Stromal cell of bone marrow (primary cell): ENCODE results near the gene ZRANB1.

ENCODE experiments used
- DNase-seq: peaks from one replicate; pipeline ENCODE4 v3.0.0-alpha.2; 2012; ENCODE audit warnings: low read depth

The ZRANB1 gene

GRCh38 chr10:125005312-125006187, 63.6 kb downstream of the ZRANB1 start:
- DNase-seq, result no peak

- no peak for DNase-seq
Observed at GRCh38 chr10:125006188-125006680, 64.3 kb downstream of the ZRANB1 start.

- DNase-seq, result no peak
Observed at GRCh38 chr10:125006921-125007426, 65.1 kb downstream of the ZRANB1 start.

GRCh38 chr10:125007436-125007835, 65.5 kb downstream of the ZRANB1 start:
- no peak for DNase-seq

- DNase-seq, result no peak
Observed at GRCh38 chr10:125008689-125009638, 67.0 kb downstream of the ZRANB1 start.

- DNase-seq, result no peak
Observed at GRCh38 chr10:125009661-125010161, 67.8 kb downstream of the ZRANB1 start.

- no peak for DNase-seq
Observed at GRCh38 chr10:125010362-125010761, 68.4 kb downstream of the ZRANB1 start.

GRCh38 chr10:125011171-125011925, 69.4 kb downstream of the ZRANB1 start:
- DNase-seq, result no peak

GRCh38 chr10:125011926-125012705, 70.2 kb downstream of the ZRANB1 start:
- DNase-seq, result no peak

- no peak for DNase-seq
Observed at GRCh38 chr10:125012851-125013528, 71.1 kb downstream of the ZRANB1 start.

- DNase-seq, result no peak
Observed at GRCh38 chr10:125013529-125013872, 71.6 kb downstream of the ZRANB1 start.

GRCh38 chr10:125014086-125014830, 72.3 kb downstream of the ZRANB1 start:
- no peak for DNase-seq

GRCh38 chr10:125014836-125015355, 73.0 kb downstream of the ZRANB1 start:
- no peak for DNase-seq

GRCh38 chr10:125015356-125015944, 73.5 kb downstream of the ZRANB1 start:
- no peak for DNase-seq

- DNase-seq, result no peak
Observed at GRCh38 chr10:125016123-125016522, 74.2 kb downstream of the ZRANB1 start.

GRCh38 chr10:125016611-125017202, 74.8 kb downstream of the ZRANB1 start:
- DNase-seq, result peak; percentile 19

GRCh38 chr10:125017547-125018298, 75.8 kb downstream of the ZRANB1 start:
- DNase-seq, result no peak
